ENCODE measurements around the gene SLC19A2.

GRCh38 chr1:169527451-169528214 lies 41.9 kb upstream of the SLC19A2 start:
- TF ChIP-seq NFIC (IDR thresholded peaks at IDR 0.05; ENCODE audit: low read length) (no peak), CEBPB (IDR thresholded peaks at IDR 0.05; ENCODE audit: borderline replicate concordance, low read depth, low read length) (no peak), POLR2AphosphoS5 (IDR thresholded peaks at IDR 0.05; ENCODE audit: low read depth, low read length) (no peak), CTCF (CRISPR knock-in tag; IDR thresholded peaks at IDR 0.05) (no peak), ZNF639 (CRISPR knock-in tag; conservative IDR thresholded peaks at IDR 0.05) (no peak), ZNF362 (CRISPR knock-in tag; IDR thresholded peaks at IDR 0.05; ENCODE audit: borderline replicate concordance) (no peak), ZNF644 (CRISPR knock-in tag; IDR thresholded peaks at IDR 0.05; ENCODE audit: low read depth) (no peak), ZNF629 (CRISPR knock-in tag; conservative IDR thresholded peaks at IDR 0.05) (no peak), ATF6 (CRISPR knock-in tag; conservative IDR thresholded peaks at IDR 0.05) (no peak), SP140L (CRISPR knock-in tag; IDR thresholded peaks at IDR 0.05; ENCODE audit: borderline replicate concordance) (no peak), IRF9 (CRISPR knock-in tag; IDR thresholded peaks at IDR 0.05; ENCODE audit: borderline replicate concordance) (no peak), MAFG (CRISPR knock-in tag; IDR thresholded peaks at IDR 0.05) (no peak), TOPORS (CRISPR knock-in tag; IDR thresholded peaks at IDR 0.05) (no peak), GABPB1 (CRISPR knock-in tag; IDR thresholded peaks at IDR 0.05) (no peak)

All from HepG2 (cell line).